ENCODE measurements around the gene ZFYVE26. TPM values are rescaled to one million over a fixed set of nuclear protein-coding genes. Genes with fewer than 3 reads are reported as not detected.
"Not testable (repeated sequence)": the region's sequence is repeated elsewhere in the genome, so short reads cannot be mapped to it uniquely, and the experiment has no call there.

ZFYVE26 gene
- total RNA-seq, 1 experiment from 2014 or later = 20.5 TPM

DNA sequence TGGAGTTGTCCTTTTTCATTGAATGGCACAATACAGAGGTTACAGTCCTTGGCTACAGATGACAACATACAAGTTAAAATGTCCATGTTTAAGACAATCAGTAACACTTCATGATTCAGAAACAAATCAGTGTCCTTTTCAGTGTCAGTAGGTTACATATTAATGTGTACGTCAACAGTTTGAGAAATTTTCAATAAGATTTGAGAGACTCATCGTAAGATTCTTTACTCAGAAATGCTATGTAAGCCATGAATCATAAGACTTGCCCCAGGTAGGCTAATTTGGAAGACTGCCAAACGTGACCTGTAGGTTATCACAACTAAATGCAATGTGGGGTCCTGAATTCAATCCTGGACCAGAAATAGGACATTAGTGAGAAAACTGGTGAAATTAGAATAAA is 111.2 kb downstream of the ZFYVE26 start:
- Histone ChIP-seq H3K4me3 (ENCODE audit: low read depth, low read length, poor library complexity, severe bottlenecking) (no peak overlapping the region), H3K4me1 (ENCODE audit: insufficient read depth, low read length, poor library complexity, severe bottlenecking) (no peaks in the 10 kb centered on the region), H3K27ac (ENCODE audit: low read depth, low read length, poor library complexity, severe bottlenecking) (no peak overlapping the region), H3K36me3 (ENCODE audit: insufficient read depth, low read length, poor library complexity, severe bottlenecking) (no peaks in the 10 kb centered on the region), H3K9me3 (ENCODE audit: low read depth, low read length, poor library complexity, severe bottlenecking) (peaks cover 18% of the 10 kb centered on the region), H3K27me3 (replicated peaks; ENCODE audit: insufficient read depth, low read depth, low read length, poor library complexity) (no peaks in the 10 kb centered on the region)
- intact Hi-C loops (cut with micrococcal nuclease; ENCODE audit: unreplicated experiment) = loop anchor here (2.0 to 10.0 kb wide), 2 partner anchors 180 to 278 kb away; no protein-coding TSS in a partner anchor
- BruUV-seq (replicated peaks) = no TSS peak
- POLR2A ChIA-PET (ENCODE audit: low non-redundant PET) = no interaction called here
- no peak for TF ChIP-seq EZH2 (IDR thresholded peaks at IDR 0.05; ENCODE audit: borderline replicate concordance, low read depth, low read length, poor library complexity, severe bottlenecking)
- TF ChIP-seq, protein P1, sequence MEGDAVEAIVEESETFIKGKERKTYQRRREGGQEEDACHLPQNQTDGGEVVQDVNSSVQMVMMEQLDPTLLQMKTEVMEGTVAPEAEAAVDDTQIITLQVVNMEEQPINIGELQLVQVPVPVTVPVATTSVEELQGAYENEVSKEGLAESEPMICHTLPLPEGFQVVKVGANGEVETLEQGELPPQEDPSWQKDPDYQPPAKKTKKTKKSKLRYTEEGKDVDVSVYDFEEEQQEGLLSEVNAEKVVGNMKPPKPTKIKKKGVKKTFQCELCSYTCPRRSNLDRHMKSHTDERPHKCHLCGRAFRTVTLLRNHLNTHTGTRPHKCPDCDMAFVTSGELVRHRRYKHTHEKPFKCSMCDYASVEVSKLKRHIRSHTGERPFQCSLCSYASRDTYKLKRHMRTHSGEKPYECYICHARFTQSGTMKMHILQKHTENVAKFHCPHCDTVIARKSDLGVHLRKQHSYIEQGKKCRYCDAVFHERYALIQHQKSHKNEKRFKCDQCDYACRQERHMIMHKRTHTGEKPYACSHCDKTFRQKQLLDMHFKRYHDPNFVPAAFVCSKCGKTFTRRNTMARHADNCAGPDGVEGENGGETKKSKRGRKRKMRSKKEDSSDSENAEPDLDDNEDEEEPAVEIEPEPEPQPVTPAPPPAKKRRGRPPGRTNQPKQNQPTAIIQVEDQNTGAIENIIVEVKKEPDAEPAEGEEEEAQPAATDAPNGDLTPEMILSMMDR (conservative IDR thresholded peaks at IDR 0.05; ENCODE audit: low read depth, low read length) = no peak
- DNase-seq (ENCODE audit: low spot score) = no peak
- CTCF ChIA-PET = interaction anchor here (0.6 to 2.4 kb wide), 7 partner anchors 10 to 345 kb away, joined by 3 to 27 read pairs (median 13); partner anchors contain the start of genes ARG2, ATP6V1D, EIF2S1 and RDH11

DNA sequence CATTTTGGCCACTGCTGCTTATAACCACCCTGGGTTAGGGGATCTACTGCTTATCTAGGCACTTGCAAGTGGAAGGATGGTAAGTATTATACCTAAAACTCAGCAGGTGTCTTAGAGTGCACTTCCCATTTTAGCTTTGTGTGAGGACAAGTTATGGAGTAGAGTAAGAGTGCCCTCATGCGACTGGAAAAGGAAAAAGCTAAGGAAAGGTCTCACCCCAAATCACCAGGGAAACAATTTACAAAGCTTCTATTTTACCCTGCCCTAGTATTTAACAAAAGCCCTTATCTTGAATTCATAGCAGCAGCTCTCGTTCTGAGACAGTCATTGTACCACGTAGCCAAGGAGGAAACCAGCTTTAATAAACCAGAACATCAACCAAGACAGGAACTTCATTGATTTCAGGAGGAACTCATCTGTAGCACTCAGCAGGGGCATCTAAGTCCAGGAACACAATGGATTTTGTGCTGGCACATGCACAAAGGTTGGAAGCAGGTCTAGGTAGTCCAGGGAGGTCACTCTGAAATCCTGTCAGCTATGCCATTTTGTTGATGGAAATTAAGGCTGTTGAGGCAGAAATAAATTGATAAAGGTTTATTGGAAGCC is 111.8 kb downstream of the ZFYVE26 start:
- H3K36me3 ChIP-seq (ENCODE audit: insufficient read depth, low read length, poor library complexity, severe bottlenecking) = no peaks in the 10 kb centered on the region
- H3K27ac ChIP-seq (ENCODE audit: low read depth, low read length, poor library complexity, severe bottlenecking) = no peak overlapping the region
- no peaks in the 10 kb centered on the region for H3K27me3 ChIP-seq (replicated peaks; ENCODE audit: insufficient read depth, low read depth, low read length, poor library complexity)
- H3K9me3 ChIP-seq (ENCODE audit: low read depth, low read length, poor library complexity, severe bottlenecking) = peaks cover 12% of the 10 kb centered on the region
- ChIA-PET POLR2A (ENCODE audit: low non-redundant PET) (interaction anchor here (0.8 kb wide), 1 partner anchor 9 kb away, joined by 4 read pairs; the partner anchor contains the start of gene RDH11), CTCF (interaction anchor here (0.5 to 2.4 kb wide), 15 partner anchors 10 to 1836 kb away, joined by 3 to 27 read pairs (median 8); partner anchors contain the start of genes ARG2, ATP6V1D, EIF2S1 and PIGH)
- intact Hi-C loops (cut with micrococcal nuclease; ENCODE audit: unreplicated experiment) = loop anchor here (1.0 to 10.0 kb wide), 4 partner anchors 86 to 278 kb away; no protein-coding TSS in a partner anchor
- TF ChIP-seq, protein P1 (conservative IDR thresholded peaks at IDR 0.05; ENCODE audit: low read depth, low read length) = peak; percentile 81
- no peak for TF ChIP-seq EZH2 (IDR thresholded peaks at IDR 0.05; ENCODE audit: borderline replicate concordance, low read depth, low read length, poor library complexity, severe bottlenecking)
- no TSS peak for BruUV-seq (replicated peaks)
- H3K4me1 ChIP-seq (ENCODE audit: insufficient read depth, low read length, poor library complexity, severe bottlenecking) = no peaks in the 10 kb centered on the region
- H3K4me3 ChIP-seq (ENCODE audit: low read depth, low read length, poor library complexity, severe bottlenecking) = no peak overlapping the region
- peak; percentile 76 for DNase-seq (ENCODE audit: low spot score)

DNA sequence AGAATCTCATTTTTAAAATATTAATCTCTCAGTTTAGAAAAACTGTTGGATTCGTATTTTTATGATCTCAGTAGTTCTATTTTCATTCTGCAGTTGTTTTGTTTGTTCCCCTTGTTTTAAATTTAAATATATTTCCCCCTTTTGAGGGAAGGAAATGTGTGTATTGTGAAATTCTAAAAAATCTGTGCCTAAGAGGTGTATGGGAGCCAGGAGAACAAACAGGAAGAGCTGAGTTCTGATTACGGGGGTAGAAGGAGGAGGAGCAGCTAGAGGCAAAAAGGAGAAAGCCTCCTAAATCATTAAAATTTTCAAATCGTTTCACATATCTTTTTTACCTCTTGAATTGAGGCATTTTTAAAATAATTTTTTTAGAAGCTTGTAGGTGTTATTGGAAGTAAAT is 112.4 kb downstream of the ZFYVE26 start:
- no peak for DNase-seq (ENCODE audit: low spot score)
- intact Hi-C loops (cut with micrococcal nuclease; ENCODE audit: unreplicated experiment) = loop anchor here (1.0 to 10.0 kb wide), 4 partner anchors 86 to 277 kb away; no protein-coding TSS in a partner anchor
- Histone ChIP-seq H3K27me3 (replicated peaks; ENCODE audit: insufficient read depth, low read depth, low read length, poor library complexity) (no peaks in the 10 kb centered on the region), H3K4me1 (ENCODE audit: insufficient read depth, low read length, poor library complexity, severe bottlenecking) (no peaks in the 10 kb centered on the region), H3K4me3 (ENCODE audit: low read depth, low read length, poor library complexity, severe bottlenecking) (no peak overlapping the region), H3K36me3 (ENCODE audit: insufficient read depth, low read length, poor library complexity, severe bottlenecking) (no peaks in the 10 kb centered on the region), H3K27ac (ENCODE audit: low read depth, low read length, poor library complexity, severe bottlenecking) (no peak overlapping the region), H3K9me3 (ENCODE audit: low read depth, low read length, poor library complexity, severe bottlenecking) (peaks cover 6% of the 10 kb centered on the region)
- POLR2A ChIA-PET (ENCODE audit: low non-redundant PET) = interaction anchor here (0.8 kb wide), 1 partner anchor 9 kb away, joined by 4 read pairs; the partner anchor contains the start of gene RDH11
- BruUV-seq (replicated peaks) = no TSS peak
- TF ChIP-seq, protein P1 (conservative IDR thresholded peaks at IDR 0.05; ENCODE audit: low read depth, low read length) = no peak
- CTCF ChIA-PET = interaction anchor here (0.6 to 2.4 kb wide), 13 partner anchors 9 to 1835 kb away, joined by 3 to 27 read pairs (median 11); partner anchors contain the start of genes ARG2, PIGH and RDH11

DNA sequence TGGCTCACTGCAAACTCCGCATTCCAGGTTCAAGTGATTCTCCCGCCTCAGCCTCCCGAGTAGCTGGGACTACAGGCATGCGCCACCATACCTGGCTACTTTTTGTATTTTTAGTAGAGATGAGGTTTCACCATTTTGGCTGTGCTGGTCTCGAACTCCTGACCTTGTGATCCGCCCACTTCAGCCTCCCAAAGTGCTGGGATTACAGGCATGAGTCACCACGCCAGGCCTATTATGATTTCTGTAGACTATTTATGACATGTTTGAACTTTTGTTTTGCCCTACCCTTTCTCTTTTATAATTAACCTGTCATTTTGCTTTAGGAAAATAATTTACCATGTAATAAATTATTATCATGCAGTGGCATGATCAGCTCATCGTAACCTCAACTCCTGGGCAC is 114.9 kb downstream of the ZFYVE26 start, which contains the start of gene RDH12:
TSS of gene RDH12 (plus strand) at position 395 of the 400 bp plus-strand sequence. CDS start 20,757 bp downstream, outside the sequence.
- H3K36me3 ChIP-seq (ENCODE audit: insufficient read depth, low read length, poor library complexity, severe bottlenecking); H3K4me1 ChIP-seq (ENCODE audit: insufficient read depth, low read length, poor library complexity, severe bottlenecking); CTCF ChIA-PET; H3K27ac ChIP-seq (ENCODE audit: low read depth, low read length, poor library complexity, severe bottlenecking); H3K9me3 ChIP-seq (ENCODE audit: low read depth, low read length, poor library complexity, severe bottlenecking); H3K4me3 ChIP-seq (ENCODE audit: low read depth, low read length, poor library complexity, severe bottlenecking); H3K27me3 ChIP-seq (replicated peaks; ENCODE audit: insufficient read depth, low read depth, low read length, poor library complexity); DNase-seq (ENCODE audit: low spot score); BruUV-seq (replicated peaks); POLR2A ChIA-PET (ENCODE audit: low non-redundant PET): not testable (repeated sequence)
- intact Hi-C loops (cut with micrococcal nuclease; ENCODE audit: unreplicated experiment) = loop anchor here (10.0 kb wide), 1 partner anchor 177 kb away; no protein-coding TSS in a partner anchor

Measured in A673 (cell line).